ENCODE results near the gene CWC22. TPM values are rescaled to one million over a fixed set of nuclear protein-coding genes. Genes with fewer than 3 reads are reported as not detected.
"Not testable (repeated sequence)": the region's sequence is repeated elsewhere in the genome, so short reads cannot be mapped to it uniquely, and the experiment has no call there.

CWC22 gene
- total and polyA plus RNA-seq, 2 donors (not counting 1 experiment from before 2014, with no cell fraction given), result 6.3 to 28.7 TPM

- TF ChIP-seq EZH2 (IDR thresholded peaks at IDR 0.05; ENCODE audit: borderline replicate concordance, insufficient read depth, low read depth, low read length, poor library complexity, severe bottlenecking) (no peak), CTCF (IDR thresholded peaks at IDR 0.05) (no peak)
Observed at GRCh38 chr2:180006231-180006630, 866 bp downstream of the CWC22 start.

GRCh38 chr2:180005465-180005864 is 1.6 kb downstream of the CWC22 start:
- peak overlapping the region in 1 of 5 experiments; percentile 98 for H3K4me3 ChIP-seq (ENCODE audit: control extremely low read depth in 1 of 5, extremely low read depth in 1 of 5, insufficient read depth in 1 of 5, low read depth in 2 of 5, low read length in 4 of 5)
- CTCF ChIA-PET; H3K27ac ChIP-seq (ENCODE audit: low read length in 2 of 2); H3K36me3 ChIP-seq (replicated peaks in 1 of 2; ENCODE audit: control extremely low read depth in 1 of 2, control insufficient read depth in 1 of 2, extremely low read depth in 1 of 2, insufficient read depth in 2 of 2, low read length in 1 of 2); H3K27me3 ChIP-seq (replicated peaks in 1 of 4; ENCODE audit: control extremely low read depth in 1 of 4, control insufficient read depth in 3 of 4, insufficient read depth in 4 of 4, low read length in 3 of 4); H3K27me3 Mint-ChIP-seq; H3K9ac ChIP-seq (ENCODE audit: low read length); H3K9me3 Mint-ChIP-seq (ENCODE audit: insufficient read depth); ATAC-seq (ENCODE audit: low read depth); H3K9me3 ChIP-seq (ENCODE audit: control extremely low read depth in 1 of 3, control insufficient read depth in 2 of 3, insufficient read depth in 1 of 3, low read length in 2 of 3); POLR2A ChIA-PET; H2AFZ ChIP-seq (ENCODE audit: insufficient read depth, low read depth, low read length, poor library complexity, severe bottlenecking): not testable (repeated sequence)
- Mint-ChIP-seq H3K27ac (peak overlapping the region; percentile 47), H3K4me3 (peak overlapping the region; percentile 94), H3K4me1 (peaks cover 48% of the 10 kb centered on the region)
- no CpG with 5 or more reads among the region's 7 CpGs for WGBS (ENCODE audit: insufficient coverage)
- peaks cover 32% of the 10 kb centered on the region for H4K20me1 ChIP-seq (ENCODE audit: control insufficient read depth, insufficient read depth, low read length, poor library complexity, severe bottlenecking)
- peak overlapping the region; percentile 86 for H3K4me2 ChIP-seq (replicated peaks; ENCODE audit: low read depth, low read length, poor library complexity, severe bottlenecking)
- peak; percentile 17 for DNase-seq
- intact Hi-C loops (cut with micrococcal nuclease), result loop anchor here (10.0 kb wide), 2 partner anchors 981 to 1299 kb away; no protein-coding TSS in a partner anchor
- peaks cover 12 to 18% of the 10 kb centered on the region in 2 donors for H3K4me1 ChIP-seq (ENCODE audit: control insufficient read depth in 2 of 2, insufficient read depth in 2 of 2, low read length in 2 of 2)
- H3K79me2 ChIP-seq (ENCODE audit: control insufficient read depth, insufficient read depth, low read length), result peaks cover 66% of the 10 kb centered on the region

More at GRCh38 chr2:180006231-180006630, 866 bp downstream of the CWC22 start:
- H3K4me3 Mint-ChIP-seq, result peak overlapping the region; percentile 94
- peak overlapping the region; percentile 99 for H3K9ac ChIP-seq (ENCODE audit: low read length)
- WGBS (ENCODE audit: insufficient coverage), result 0% methylated on average over 1 of the region's 7 CpGs
- no peaks in the 10 kb centered on the region for H3K9me3 ChIP-seq (ENCODE audit: control extremely low read depth in 1 of 3, control insufficient read depth in 2 of 3, insufficient read depth in 1 of 3, low read length in 2 of 3)
- DNase-seq (peak; percentile 6), ATAC-seq (ENCODE audit: low read depth) (no peak)
- H3K27me3 Mint-ChIP-seq, result no peaks in the 10 kb centered on the region
- H3K36me3 ChIP-seq (replicated peaks in 1 of 2; ENCODE audit: control extremely low read depth in 1 of 2, control insufficient read depth in 1 of 2, extremely low read depth in 1 of 2, insufficient read depth in 2 of 2, low read length in 1 of 2), result peaks cover 2 to 3% of the 10 kb centered on the region in 2 experiments
- H3K27me3 ChIP-seq (replicated peaks in 1 of 4; ENCODE audit: control extremely low read depth in 1 of 4, control insufficient read depth in 3 of 4, insufficient read depth in 4 of 4, low read length in 3 of 4), result no peaks in the 10 kb centered on the region
- H3K27ac ChIP-seq (ENCODE audit: low read length in 2 of 2), result peak overlapping the region; percentile 88 to 99
- H3K4me1 ChIP-seq (ENCODE audit: control insufficient read depth in 2 of 2, insufficient read depth in 2 of 2, low read length in 2 of 2), result peaks cover 12 to 18% of the 10 kb centered on the region in 2 donors
- H3K4me2 ChIP-seq (replicated peaks; ENCODE audit: low read depth, low read length, poor library complexity, severe bottlenecking), result peak overlapping the region; percentile 86
- H3K4me1 Mint-ChIP-seq, result peaks cover 45% of the 10 kb centered on the region
- ChIA-PET POLR2A (no interaction called here), CTCF (no interaction called here)
- intact Hi-C loops (cut with micrococcal nuclease), result loop anchor here (2.0 to 10.0 kb wide), 4 partner anchors 981 to 1893 kb away; partner anchors contain the start of genes ITGA4 and RBM45
- peak overlapping the region; percentile 89 to 98 (median 91) for H3K4me3 ChIP-seq (ENCODE audit: control extremely low read depth in 1 of 5, extremely low read depth in 1 of 5, insufficient read depth in 1 of 5, low read depth in 2 of 5, low read length in 4 of 5)
- peaks cover 58% of the 10 kb centered on the region for H3K79me2 ChIP-seq (ENCODE audit: control insufficient read depth, insufficient read depth, low read length)
- H3K9me3 Mint-ChIP-seq (ENCODE audit: insufficient read depth), result no peaks in the 10 kb centered on the region
- H2AFZ ChIP-seq (ENCODE audit: insufficient read depth, low read depth, low read length, poor library complexity, severe bottlenecking), result peak overlapping the region; percentile 95
- peaks cover 26% of the 10 kb centered on the region for H4K20me1 ChIP-seq (ENCODE audit: control insufficient read depth, insufficient read depth, low read length, poor library complexity, severe bottlenecking)
- H3K27ac Mint-ChIP-seq, result peak overlapping the region; percentile 99
